ENCODE data around the gene C4BPB.
"Not testable (repeated sequence)": the region's sequence is repeated elsewhere in the genome, so short reads cannot be mapped to it uniquely, and the experiment has no call there.

DNA sequence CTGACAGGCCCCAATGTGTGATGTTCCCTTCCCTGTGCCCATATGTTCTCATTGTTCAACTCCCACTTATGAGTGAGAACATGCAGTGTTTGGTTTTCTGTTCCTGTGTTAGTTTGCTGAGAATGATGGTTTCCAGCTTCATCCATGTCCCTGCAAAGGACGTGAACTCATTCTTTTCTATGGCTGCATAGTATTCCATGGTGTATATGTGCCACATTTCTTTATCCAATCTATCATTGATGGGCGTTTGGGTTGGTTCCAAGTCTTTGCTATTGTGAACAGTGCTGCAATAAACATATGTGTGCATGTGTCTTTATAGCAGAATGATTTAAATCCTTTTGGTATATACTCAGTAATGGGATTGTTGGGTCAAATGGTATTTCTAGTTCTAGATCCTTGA lies 47.3 kb upstream of the C4BPB start:
- TF ChIP-seq, protein P1, sequence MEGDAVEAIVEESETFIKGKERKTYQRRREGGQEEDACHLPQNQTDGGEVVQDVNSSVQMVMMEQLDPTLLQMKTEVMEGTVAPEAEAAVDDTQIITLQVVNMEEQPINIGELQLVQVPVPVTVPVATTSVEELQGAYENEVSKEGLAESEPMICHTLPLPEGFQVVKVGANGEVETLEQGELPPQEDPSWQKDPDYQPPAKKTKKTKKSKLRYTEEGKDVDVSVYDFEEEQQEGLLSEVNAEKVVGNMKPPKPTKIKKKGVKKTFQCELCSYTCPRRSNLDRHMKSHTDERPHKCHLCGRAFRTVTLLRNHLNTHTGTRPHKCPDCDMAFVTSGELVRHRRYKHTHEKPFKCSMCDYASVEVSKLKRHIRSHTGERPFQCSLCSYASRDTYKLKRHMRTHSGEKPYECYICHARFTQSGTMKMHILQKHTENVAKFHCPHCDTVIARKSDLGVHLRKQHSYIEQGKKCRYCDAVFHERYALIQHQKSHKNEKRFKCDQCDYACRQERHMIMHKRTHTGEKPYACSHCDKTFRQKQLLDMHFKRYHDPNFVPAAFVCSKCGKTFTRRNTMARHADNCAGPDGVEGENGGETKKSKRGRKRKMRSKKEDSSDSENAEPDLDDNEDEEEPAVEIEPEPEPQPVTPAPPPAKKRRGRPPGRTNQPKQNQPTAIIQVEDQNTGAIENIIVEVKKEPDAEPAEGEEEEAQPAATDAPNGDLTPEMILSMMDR (IDR thresholded peaks at IDR 0.05), result not testable (repeated sequence)
- TF ChIP-seq POLR2A (IDR thresholded peaks at IDR 0.05), result not testable (repeated sequence)

All from Peyer's patch (tissue), 4 donors.